GM21390 (cell line): ENCODE data around the gene SBNO1.
"Not testable (repeated sequence)": the region's sequence is repeated elsewhere in the genome, so short reads cannot be mapped to it uniquely, and the experiment has no call there.

Experiments
- ATAC-seq: cut with Tn5 transposase; IDR thresholded peaks from one replicate; pipeline ENCODE4 v1.9.1; 2021; ENCODE audit not compliant: unreplicated experiment

The SBNO1 gene

DNA sequence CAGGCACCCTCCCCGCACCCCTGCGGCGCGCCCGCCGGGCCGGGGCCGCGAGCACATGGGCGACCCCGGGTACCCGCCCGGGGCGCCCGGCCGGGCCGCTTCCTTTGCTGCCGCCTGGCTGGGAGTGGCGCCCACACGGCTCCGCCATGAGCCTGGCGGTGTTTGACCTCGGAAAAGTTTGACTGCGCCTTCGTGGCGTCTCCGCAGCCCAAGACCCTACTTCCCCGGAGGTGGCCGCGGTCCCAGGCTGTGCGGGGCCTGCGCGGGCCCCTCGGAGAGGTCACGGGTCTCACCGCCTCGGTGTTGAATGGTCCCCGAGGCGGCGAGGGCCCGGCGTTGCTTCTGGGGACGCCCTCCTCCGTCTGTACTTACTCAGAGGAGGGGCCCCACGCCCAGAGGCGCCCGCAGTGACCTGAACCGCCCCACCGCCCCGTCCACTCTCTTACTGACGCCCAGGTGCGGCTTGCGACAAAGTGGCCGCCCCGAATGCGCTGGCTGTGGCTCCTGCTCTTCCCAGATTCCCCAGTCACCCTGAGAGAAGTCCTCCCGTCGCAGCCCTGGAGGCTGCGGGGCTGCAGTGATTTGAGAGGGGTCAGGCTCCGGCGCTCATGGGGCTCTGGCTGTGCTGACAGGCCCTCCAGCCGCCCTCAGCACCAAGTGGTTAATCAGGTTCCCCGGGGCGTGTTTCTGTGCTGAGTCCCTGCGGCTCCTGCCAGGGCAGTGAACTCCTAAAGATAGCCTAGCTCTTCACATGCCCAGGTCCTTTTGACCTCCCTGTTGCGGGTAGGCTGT is 25.1 kb upstream of the SBNO1 start:
- peak; percentile 33 for ATAC-seq

DNA sequence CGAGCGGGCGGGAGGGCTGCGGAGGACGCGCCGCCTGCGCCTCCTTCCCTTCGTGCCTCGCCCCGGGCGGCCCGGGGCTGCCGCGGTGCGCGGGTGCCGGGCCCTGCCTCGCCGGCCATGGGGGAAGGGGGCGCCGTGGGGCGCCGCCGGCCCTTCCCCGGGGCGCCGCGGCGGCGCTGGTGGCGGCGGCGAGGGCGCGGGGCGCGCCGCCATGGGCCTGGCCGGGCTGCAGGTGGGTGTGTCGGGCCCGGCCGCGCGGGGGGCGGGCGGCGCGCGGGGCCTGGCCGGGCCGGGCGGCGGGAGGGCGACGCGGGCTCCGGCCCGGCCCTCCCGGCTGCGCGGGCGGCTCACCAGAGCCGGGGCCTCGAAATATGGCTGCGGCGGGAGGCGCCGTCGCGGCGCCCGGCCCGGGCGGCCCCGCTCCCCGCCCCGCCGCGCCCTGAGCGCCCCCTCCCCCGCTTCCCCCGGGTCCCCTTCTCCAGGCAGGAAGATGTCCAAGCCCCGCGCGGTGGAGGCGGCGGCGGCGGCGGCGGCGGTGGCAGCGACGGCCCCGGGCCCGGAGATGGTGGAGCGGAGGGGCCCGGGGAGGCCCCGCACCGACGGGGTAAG is 24.4 kb upstream of the SBNO1 start:
- no peak for ATAC-seq

DNA sequence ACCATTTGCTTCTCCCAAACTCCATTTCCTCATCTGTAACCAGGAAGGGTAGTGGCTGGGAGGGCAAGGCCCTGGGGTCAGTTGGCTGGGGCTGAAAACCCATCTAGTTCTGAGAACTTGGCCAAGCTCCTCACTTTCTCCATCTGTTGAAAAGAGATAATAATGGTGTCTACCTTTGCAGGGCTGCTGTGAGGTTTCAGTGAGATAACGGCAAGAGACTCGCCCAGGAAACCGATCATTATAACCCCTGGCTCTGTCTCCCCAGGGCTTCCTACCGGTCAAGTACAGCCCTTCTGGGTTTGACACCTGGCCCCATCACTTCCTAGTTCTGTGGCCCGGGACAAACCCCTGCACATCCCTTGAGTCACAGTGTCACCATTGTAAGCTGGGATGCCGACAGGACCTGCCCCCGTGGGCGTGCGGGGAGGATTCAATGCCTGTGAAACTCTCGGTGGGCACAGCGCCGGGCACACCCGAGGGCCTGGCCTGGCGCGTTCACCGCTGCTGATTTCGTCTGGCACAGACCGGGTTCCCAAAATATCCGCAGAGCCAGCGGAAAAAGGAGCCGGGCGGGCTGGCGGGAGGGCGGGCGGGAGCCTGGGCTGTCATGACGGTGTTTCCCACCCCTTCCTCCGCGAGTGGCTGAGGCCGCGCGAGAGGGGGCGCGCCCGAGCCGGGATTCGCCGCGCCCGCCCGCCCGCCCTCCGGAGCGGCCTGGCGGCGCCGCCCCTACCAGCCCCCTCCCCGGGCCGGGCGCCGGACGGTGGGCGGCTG is 23.7 kb upstream of the SBNO1 start:
- ATAC-seq: peak; percentile 41

DNA sequence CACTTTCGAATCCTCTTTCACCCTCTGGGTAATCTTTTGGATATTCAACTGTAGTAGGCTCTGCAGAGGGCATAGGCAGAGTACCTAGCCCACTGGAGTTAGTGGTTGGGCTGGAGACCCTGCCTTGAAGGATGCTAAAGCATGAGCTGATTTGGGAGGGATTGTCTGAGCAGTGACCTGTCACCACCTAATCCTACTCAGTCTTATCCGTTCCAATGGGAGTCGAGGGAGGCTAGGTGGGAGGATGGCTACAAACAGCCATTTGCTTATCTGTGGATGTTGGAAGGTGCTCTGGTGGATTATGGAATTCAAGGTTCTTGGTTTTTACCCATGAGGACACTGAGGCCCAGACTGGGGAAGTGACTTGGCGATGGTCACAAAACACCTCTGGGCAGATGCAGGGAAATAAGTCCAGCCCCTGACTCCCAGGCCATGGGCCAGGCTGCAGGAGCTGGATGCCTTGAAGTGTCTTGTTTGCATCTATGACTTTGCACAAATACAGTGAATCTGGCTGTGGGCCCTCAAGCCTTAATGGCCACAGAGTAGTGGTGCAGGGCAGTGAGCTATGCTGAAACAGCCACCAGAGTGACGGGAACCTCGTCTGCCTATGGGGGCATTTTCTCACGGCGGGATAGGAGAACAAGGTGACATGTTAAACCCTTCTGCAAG is 23.0 kb upstream of the SBNO1 start:
- ATAC-seq: no peak

DNA sequence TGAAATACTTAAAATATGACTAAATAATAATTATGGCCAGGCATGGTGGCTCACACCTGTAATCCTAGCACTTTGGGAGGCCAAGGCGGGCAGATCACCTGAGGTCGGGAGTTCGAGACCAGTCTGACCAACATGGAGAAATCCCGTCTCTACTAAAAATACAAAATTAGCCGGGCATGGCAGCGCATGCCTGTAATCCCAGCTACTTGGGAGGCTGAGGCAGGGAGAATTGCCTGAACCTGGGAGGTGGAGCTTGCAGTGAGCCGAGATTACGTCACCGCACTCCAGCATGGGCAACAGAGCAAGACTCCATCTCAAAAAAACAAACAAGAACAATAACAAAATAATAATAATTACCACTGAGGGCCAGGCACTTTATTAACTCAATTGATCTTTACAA is 20.9 kb upstream of the SBNO1 start:
- not testable (repeated sequence) for ATAC-seq

DNA sequence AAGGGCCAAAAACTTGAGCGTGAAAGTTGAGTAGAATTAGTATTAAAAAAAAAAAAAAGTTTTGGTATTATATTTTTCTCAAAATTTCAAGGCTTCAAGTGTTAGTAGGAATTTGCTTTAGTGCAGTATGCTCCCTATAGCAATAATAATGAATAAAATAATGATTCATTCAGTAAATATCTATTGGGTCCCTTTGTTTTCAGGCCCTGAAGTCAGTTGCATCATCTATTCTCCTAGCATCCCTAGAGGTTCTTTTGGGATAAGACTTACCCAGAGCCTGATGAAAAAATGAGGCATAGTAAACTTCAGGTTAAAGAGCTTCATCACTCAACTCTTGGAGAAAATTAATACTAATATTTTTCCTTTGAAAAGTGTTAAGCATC is 20.3 kb upstream of the SBNO1 start:
- no peak for ATAC-seq

DNA sequence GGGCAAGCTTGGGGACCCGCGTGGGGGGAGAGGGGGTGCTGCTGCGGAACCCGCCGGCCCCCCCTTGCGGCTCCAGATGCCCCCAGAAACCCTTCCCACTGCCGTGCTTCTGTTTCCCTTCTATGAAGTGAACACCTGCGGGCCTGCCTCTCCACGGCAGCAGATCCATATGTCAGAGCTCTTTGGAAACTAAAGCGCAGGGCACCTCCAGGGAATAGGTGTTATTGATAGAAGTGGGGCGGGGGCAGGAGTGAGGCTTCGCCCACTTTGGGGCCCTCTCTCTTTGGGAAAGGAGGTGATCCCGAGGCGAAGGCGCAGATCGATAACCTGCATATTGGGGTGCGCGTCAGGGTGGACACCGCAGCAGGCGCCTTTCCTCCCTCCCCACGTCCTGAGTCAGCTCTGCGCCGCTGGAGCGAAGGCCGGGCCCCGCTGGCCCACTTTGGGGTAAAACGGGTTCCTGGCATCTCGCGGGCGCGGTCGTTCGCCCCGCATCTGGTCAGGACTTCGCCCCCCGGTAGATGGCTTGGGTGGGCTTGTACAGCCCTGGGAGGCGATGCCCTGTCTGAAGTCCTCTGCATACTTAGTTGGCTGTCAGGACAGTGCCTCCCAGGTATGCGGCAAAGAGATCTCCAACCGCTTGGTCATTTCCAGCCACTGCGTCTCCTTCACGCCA is 19.8 kb upstream of the SBNO1 start:
- ATAC-seq: no peak

DNA sequence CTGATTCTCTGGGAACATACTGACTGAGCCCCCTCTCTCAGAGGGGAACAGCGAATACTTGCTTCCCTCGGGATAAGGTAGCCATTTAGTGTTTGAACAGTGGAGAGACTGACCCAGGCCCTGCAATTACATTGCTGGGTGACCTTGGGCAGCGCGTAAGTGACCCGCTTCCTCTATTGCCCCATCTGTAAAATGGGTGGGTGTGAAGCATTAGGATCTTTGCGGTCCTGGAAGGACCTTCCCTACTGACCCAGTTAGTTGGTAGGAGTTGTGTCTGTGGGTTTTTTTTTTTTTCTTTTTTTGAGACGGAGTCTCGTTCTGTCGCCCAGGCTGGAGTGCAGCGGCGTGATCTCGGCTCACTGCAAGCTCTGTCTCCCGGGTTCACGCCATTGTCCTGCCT is 18.0 kb upstream of the SBNO1 start:
- ATAC-seq: no peak

DNA sequence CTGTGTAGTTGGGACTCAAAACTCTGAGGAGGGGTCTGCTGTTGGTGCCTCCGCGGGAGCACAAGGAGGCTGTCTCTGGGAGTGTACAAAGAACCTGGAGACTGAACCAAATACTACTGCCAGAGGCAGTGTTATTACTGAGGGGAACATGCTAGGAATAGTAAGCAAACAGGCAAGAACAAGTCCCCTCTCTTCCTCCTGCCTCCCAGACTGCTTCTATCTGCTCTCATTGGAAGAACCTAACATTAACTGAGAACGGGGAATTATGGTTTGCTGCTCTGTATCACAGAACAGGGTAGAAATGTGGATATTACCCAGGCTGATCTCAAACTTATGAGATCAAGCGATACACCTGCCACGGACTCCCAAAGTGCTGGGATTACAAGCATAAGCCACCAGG is 14.7 kb upstream of the SBNO1 start:
- no peak for ATAC-seq

DNA sequence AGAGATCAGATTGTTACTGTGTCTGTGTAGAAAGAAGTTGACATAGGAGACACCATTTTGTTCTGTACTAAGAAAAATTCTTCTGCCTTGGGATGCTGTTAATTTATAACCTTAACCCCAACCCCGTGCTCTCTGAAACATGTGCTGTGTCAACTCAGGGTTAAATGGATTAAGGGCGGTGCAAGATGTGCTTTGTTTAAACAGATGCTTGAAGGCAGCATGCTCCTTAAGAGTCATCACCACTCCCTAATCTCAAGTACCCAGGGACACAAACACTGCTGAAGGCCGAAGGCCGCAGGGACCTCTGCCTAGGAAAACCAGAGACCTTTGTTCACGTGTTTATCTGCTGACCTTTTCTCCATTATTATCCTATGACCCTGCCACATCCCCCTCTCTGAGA is 7.8 kb upstream of the SBNO1 start:
- not testable (repeated sequence) for ATAC-seq

DNA sequence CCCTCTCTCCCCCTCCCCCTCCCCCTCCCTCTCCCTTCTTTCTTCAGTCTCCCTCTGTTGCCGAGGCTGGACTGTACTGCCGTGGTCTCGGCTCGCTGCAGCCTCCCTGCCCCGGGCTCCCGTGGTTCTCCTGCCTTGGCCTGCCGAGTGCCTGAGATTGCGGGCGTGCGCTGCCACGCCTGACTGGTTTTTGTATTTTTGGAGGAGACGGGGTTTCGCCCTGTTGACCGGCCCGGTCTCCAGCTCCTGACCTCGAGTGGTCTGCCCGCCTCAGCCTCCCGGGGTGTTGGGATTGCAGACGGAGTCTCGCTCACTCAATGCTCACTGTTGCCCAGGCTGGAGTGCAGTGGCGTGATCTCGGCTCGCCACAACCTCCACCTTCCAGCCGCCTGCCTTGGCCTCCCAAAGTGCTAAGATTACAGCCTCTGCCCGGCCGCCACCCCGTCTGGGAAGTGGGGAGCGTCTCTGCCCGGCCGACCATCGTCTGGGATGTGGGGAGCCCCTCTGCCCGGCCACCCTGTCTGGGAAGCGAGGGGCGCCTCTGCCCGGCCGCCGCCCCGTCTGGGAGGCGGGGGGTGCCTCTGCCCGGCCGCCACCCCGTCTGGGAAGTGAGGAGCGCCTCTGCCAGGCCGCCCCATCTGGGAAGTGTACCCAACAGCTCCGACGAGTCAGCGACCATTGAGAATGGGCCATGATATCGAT is 7.2 kb upstream of the SBNO1 start:
- ATAC-seq: not testable (repeated sequence)

DNA sequence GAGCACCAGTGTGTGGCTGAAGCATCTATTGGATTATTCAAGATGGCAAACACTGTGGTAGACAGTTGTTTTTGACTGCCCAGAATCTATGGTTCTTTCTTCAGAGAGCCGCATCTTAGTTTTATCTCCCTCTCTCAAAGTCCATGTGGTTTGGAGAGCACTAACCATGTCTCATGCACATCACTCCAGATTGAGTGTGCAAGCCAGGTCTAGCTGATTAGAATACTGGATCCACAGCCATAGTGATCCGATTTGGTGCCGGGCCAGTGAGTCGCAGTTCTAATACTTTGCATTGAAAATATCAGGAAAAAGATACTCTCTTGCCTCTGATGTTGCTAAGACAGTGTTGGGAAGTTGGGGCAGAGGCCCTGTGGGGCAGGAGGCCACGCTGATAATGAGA is 4.6 kb upstream of the SBNO1 start:
- ATAC-seq: no peak

DNA sequence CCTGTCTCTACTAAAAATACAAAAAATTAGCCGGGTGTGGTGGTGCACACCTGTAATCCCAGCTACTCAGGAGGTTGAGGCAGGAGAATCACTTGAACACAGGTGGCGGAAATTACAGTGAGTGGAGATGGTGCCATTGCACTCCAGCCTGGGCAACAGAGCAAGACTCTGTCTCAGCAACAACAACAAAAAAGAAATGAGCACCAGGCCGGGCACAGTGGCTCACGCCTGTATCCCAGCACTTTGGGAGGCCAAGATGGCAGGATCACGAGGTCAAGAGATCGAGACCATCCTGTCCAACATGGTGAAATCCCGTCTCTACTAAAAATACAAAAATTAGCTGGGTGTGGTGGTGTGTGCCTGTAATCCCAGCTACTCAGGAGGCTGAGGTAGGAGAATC is 3.8 kb upstream of the SBNO1 start:
- not testable (repeated sequence) for ATAC-seq

DNA sequence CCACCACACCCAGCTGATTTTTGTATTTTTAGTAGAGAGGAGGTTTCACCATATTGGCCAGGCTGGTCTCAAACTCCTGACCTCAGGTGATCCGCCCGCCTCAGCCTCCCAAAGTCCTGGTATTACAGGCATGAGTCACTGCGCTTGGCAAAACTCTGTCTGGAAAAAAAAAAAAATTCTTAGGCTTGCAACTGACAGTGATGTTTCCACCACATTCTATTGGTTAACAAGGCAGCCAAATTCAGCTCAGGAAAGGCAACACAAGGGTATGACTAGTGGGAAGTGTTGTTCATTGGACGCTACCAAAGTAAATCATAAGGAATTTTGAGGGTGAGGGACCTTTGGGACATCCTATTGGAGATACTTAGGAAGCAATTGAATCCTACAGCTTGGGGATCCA is 2.9 kb upstream of the SBNO1 start:
- no peak for ATAC-seq

DNA sequence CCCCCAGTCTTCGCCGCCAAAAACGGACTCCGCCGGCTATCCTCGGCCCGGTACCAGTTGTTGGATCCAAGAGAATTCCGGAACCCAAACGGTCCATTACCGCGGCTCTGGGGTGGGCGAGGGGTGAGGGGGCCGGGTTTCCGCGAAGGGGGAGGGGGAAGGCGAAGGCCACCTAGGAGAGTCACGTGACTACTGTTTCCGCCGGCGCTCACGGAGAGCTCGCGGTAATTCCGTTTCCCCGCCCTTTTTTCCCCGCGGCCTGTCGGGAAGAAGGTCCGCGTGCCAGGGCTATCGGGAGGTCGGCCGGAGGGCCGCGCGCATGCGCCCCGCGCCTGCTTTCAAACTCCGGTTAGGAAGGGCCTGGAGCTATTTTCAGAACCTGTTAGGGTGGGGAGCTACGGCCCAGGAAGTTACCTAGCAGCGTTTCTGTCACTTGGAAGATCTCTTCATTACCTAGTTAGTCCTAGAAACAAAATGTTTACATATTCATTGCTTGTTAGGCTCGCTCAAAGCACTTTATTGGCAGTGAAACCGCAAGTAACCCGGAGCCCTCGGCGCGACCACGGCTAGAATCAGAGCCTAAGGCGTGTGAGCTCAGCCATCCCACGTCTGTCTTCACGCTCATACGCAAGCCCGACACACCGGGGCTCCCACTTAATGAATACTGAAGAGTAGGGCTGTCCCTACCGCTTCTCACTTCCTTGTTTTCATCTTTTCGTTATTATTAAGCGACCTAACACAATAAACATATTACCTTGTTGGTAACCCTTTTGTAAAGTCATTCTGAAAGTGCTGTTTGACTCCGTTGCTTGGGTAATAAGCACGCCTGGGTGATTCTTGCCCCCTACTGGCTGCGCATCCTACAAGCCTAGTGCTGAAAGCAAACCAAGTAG is 624 bp upstream of the SBNO1 start:
- ATAC-seq: peak; percentile 64

DNA sequence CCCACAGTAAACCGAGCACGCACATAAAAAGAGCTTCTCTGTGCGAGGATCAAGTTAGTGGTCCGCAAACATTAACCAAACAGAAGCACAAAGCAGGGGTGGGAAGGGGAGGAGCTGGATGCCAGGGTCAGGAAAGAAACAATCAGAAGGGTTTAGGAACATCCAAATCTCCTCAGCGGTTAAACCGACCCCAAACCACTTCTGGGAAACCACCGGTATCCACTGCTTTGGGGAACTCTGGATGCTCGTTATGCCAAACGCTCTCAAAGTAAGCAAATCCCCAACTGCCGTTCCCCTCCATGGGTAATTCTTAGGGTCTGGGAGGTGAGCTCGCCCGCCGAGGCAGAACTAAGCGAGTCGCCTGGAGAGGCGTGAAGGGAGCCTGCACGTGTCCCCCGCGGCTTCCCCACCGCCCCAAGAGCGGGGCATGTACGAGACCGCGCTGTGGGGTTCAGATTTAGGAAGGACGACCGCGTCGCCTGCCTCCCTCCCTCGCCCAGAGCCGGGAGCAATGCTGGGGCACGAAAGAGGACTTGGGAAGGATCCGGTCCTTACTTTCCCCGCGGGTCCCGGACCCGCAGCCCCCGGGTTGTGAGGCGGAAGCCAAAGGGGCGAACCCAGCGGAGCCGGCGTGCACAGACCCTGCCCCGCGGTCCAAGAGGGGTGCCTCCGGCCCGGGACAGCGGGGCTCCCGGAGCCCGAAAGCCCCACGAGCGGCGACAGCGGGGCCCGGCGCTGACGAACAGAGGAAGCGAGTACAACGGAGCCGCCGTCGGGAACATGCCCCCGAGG is 711 bp downstream of the SBNO1 start:
- peak; percentile 13 for ATAC-seq

DNA sequence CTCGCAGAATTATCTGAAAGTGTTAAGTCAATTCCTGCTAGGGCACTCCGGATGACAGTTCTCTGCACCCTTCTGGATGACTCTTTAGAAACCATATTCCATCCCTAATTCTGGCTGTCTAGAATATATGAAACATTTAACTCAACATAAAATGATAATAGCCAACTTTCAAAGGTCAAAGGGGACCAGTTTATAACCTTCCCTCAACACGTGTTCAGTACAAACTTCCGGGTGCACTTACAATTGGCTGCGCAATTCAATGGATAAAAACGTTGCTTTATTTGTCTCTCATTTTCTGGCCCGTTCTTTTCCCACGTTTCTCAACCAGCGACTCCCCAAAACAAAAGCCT is 1.3 kb downstream of the SBNO1 start:
- ATAC-seq: no peak

DNA sequence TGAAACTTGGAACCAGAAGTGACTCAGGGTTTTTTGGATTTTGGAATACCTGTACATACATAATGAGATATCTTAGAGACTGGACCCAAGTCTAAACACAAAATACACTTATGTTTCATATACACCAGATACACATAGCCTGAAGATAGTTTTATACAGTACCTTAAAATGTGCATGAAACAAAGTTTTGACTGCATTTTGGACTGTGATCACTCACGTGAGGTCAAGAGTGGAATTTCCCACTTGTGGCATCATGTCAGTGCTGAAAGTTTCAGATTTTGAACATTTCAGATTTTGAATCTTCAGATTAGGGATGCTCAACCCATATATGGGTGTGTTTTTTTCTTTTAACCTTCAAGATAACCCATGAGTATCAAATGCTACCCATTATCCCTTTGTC is 6.6 kb downstream of the SBNO1 start:
- no peak for ATAC-seq
